ENCODE data around the gene PIN4.
"Not testable (repeated sequence)": the region's sequence is repeated elsewhere in the genome, so short reads cannot be mapped to it uniquely, and the experiment has no call there.

The PIN4 gene

GRCh38 chrX:72207366-72207765 is 25.8 kb downstream of the PIN4 start:
- Histone ChIP-seq H3K36me3 (peaks cover 4% of the 10 kb centered on the region; the same call in 1 of the 2 replicates), H3K4me3 (ENCODE audit: low read depth, low read length) (no peak overlapping the region), H3K9me3 (no peaks in the 10 kb centered on the region), H3K27me3 (no peaks in the 10 kb centered on the region), H3K4me1 (no peaks in the 10 kb centered on the region)
- no peak for DNase-seq
- no peak for TF ChIP-seq CTCF (IDR thresholded peaks at IDR 0.05; ENCODE audit: low read depth, low read length)

DNA sequence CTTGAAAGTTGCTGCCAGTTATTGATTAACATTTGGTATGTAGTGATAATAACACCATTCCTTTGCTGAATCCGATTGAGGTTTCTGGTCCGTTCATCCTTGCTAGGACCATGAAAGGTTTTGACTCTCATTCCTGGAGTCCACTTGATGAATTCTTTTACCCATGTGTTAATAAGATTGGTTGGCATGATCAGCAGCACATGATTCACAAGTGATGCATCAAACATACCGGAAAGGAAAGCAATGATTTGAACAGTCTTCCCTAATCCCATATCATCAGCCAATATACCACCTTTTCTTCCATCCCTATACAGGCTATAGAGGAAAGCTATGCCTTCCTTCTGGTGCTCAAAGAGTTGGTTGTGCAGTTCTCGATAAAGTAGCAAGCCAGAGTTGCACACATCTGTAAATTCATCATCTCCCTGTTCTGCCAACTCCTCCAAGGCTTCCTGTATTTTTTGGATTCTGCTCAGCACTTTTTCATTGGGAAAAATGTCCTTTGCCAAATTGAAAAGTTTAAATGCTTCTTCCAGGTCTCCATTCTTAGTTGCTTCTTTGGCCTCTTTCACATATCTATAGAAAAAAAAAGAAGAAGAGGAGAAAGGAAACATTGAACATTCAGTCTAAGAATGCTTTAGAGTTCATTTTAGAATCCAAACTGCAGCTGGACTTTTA is 26.7 kb downstream of the PIN4 start:
- Histone ChIP-seq H3K4me1 (no peaks in the 10 kb centered on the region), H3K4me3 (ENCODE audit: low read depth, low read length) (no peak overlapping the region), H3K27me3 (no peaks in the 10 kb centered on the region), H3K9me3 (no peaks in the 10 kb centered on the region), H3K36me3 (peaks cover 4% of the 10 kb centered on the region; the same call in 1 of the 2 replicates)
- no peak for TF ChIP-seq CTCF (IDR thresholded peaks at IDR 0.05; ENCODE audit: low read depth, low read length)
- DNase-seq = no peak

- H3K36me3 ChIP-seq = no peaks in the 10 kb centered on the region
- DNase-seq = no peak
- no peak for TF ChIP-seq CTCF (IDR thresholded peaks at IDR 0.05; ENCODE audit: low read depth, low read length)
- H3K4me1 ChIP-seq = no peaks in the 10 kb centered on the region
- H3K27me3 ChIP-seq = no peaks in the 10 kb centered on the region
- H3K9me3 ChIP-seq = no peaks in the 10 kb centered on the region
- H3K4me3 ChIP-seq (ENCODE audit: low read depth, low read length) = no peak overlapping the region
Measured at GRCh38 chrX:72216973-72217372, 35.4 kb downstream of the PIN4 start.

DNA sequence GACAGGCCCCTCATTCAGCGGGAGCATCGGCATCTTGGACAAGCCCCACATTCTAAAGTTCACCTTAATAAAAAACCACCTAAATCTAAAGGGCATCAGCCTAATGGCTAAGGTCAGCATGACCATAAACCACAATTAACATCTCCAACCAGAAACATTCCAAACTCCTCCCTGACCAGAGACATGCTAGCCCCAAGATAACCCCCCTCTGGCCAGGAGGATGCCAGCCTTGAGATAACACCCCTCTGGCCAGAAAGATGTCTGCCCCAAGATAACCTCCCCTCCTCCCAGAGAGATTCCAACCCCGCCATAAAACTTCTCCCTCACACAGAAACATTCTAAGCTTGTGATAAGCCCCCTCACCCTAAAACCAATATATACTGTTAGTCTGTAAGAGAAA is 38.8 kb downstream of the PIN4 start:
- not testable (repeated sequence) for H3K9me3 ChIP-seq; H3K27me3 ChIP-seq; H3K4me3 ChIP-seq (ENCODE audit: low read depth, low read length); DNase-seq; H3K4me1 ChIP-seq; H3K36me3 ChIP-seq

DNA sequence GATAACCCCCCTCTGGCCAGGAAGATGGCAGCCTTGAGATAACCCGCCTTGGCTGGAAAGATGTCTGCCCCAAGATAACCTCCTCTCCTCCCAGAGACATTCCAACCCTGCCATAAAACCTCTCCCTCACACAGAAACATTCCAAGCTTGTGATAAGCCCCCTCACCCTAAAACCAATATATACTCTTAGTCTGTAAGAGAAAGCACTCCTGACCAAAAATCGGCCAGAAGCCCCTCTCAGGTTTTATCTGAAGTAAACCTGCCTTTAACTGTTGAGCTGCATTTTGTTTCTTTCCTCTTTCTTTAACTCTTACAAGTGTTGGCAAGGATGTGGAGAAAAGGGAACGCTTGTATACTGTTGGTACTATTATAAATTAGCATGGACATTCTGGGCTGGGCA is 48.7 kb downstream of the PIN4 start:
- no peak for TF ChIP-seq CTCF (IDR thresholded peaks at IDR 0.05; ENCODE audit: low read depth, low read length)
- no peaks in the 10 kb centered on the region for H3K4me1 ChIP-seq
- no peaks in the 10 kb centered on the region; the same call in 1 of the 2 replicates for H3K36me3 ChIP-seq
- no peaks in the 10 kb centered on the region for H3K9me3 ChIP-seq
- no peak for DNase-seq
- H3K4me3 ChIP-seq (ENCODE audit: low read depth, low read length) = no peak overlapping the region
- H3K27me3 ChIP-seq = no peaks in the 10 kb centered on the region

DNA sequence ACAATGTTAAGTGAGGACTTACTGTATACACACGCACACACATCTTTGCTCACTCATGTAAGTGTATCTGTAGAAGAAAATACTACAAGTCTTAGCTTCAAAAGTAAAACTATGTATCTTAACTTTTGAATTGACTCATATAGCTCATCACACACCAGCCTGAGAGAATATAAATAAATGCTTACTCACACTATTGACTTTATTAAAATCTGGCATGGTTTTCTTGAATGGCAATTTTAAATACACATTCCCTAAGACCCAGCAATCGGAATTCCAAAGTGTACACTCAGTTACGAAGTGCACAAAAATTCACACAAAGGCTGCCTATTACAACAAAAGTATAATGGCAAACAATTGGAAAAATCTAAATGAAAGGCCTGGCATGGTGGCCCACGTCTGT is 55.3 kb downstream of the PIN4 start:
- no peaks in the 10 kb centered on the region for H3K4me1 ChIP-seq
- no peaks in the 10 kb centered on the region for H3K9me3 ChIP-seq
- H3K4me3 ChIP-seq (ENCODE audit: low read depth, low read length) = no peak overlapping the region
- no peaks in the 10 kb centered on the region for H3K36me3 ChIP-seq
- DNase-seq = no peak
- H3K27me3 ChIP-seq = no peaks in the 10 kb centered on the region
- no peak for TF ChIP-seq CTCF (IDR thresholded peaks at IDR 0.05; ENCODE audit: low read depth, low read length)

Measured in BE2C (cell line).